ENCODE data around the gene GAST. TPM values are rescaled to one million over a fixed set of nuclear protein-coding genes. Genes with fewer than 3 reads are reported as not detected.

GAST gene
- total and polyA plus RNA-seq, 2 of the 13 experiments (the other 11 are each of a cell fraction or from before 2014, with no cell fraction given) = 0.32 to 0.42 TPM

- TF ChIP-seq ZNF263 (CRISPR knock-in tag; IDR thresholded peaks at IDR 0.05) (peak; percentile 4; the same call in 1 of the 2 replicates), RAD21 (CRISPR knock-in tag; IDR thresholded peaks at IDR 0.05) (no peak), MAFG (CRISPR knock-in tag; IDR thresholded peaks at IDR 0.05) (no peak), MIER3 (CRISPR knock-in tag; IDR thresholded peaks at IDR 0.05; ENCODE audit: borderline replicate concordance) (no peak), SMARCC2 (IDR thresholded peaks at IDR 0.05) (no peak), PTBP1 (IDR thresholded peaks at IDR 0.05; ENCODE audit: low read depth, low read length, poor library complexity, severe bottlenecking) (no peak), SP2 (CRISPR knock-in tag; IDR thresholded peaks at IDR 0.05) (no peak), PHF8 (CRISPR knock-in tag; IDR thresholded peaks at IDR 0.05) (peak; percentile 50), POLR2AphosphoS5 (IDR thresholded peaks at IDR 0.05; ENCODE audit: low read depth, low read length) (peak; percentile 75; the same call in 1 of the 2 replicates), MTF1 (CRISPR knock-in tag; IDR thresholded peaks at IDR 0.05) (peak; percentile 69; the same call in 1 of the 2 replicates), ZNF34 (CRISPR knock-in tag; IDR thresholded peaks at IDR 0.05; ENCODE audit: borderline replicate concordance) (0 out of 2 replicates have a peak, but pooled peaks have one; percentile 18), MLXIP (CRISPR knock-in tag; IDR thresholded peaks at IDR 0.05; ENCODE audit: borderline replicate concordance) (no peak), ZFX (CRISPR knock-in tag; IDR thresholded peaks at IDR 0.05; ENCODE audit: low read depth) (no peak), KLF16 (CRISPR knock-in tag; IDR thresholded peaks at IDR 0.05) (peak in 1 of 2 experiments; percentile 48; a peak in 1 of 4 replicates), ZNF17 (CRISPR knock-in tag; IDR thresholded peaks at IDR 0.05) (no peak), NONO (IDR thresholded peaks at IDR 0.05) (no peak), NONO (CRISPR knock-in tag; conservative IDR thresholded peaks at IDR 0.05) (peak; percentile 69; the same call in 1 of the 2 replicates), DPF2 (CRISPR knock-in tag; IDR thresholded peaks at IDR 0.05; ENCODE audit: borderline replicate concordance, low read depth) (no peak), TSC22D2 (CRISPR knock-in tag; IDR thresholded peaks at IDR 0.05; ENCODE audit: borderline replicate concordance) (peak; percentile 89; the same call in 1 of the 2 replicates)
- TF ChIP-seq, protein P1, sequence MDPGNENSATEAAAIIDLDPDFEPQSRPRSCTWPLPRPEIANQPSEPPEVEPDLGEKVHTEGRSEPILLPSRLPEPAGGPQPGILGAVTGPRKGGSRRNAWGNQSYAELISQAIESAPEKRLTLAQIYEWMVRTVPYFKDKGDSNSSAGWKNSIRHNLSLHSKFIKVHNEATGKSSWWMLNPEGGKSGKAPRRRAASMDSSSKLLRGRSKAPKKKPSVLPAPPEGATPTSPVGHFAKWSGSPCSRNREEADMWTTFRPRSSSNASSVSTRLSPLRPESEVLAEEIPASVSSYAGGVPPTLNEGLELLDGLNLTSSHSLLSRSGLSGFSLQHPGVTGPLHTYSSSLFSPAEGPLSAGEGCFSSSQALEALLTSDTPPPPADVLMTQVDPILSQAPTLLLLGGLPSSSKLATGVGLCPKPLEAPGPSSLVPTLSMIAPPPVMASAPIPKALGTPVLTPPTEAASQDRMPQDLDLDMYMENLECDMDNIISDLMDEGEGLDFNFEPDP (CRISPR knock-in tag; conservative IDR thresholded peaks at IDR 0.05) = no peak
- TF ChIP-seq, protein P2, sequence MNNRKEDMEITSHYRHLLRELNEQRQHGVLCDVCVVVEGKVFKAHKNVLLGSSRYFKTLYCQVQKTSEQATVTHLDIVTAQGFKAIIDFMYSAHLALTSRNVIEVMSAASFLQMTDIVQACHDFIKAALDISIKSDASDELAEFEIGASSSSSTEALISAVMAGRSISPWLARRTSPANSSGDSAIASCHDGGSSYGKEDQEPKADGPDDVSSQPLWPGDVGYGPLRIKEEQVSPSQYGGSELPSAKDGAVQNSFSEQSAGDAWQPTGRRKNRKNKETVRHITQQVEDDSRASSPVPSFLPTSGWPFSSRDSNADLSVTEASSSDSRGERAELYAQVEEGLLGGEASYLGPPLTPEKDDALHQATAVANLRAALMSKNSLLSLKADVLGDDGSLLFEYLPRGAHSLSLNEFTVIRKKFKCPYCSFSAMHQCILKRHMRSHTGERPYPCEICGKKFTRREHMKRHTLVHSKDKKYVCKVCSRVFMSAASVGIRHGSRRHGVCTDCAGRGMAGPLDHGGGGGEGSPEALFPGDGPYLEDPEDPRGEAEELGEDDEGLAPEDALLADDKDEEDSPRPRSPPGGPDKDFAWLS (CRISPR knock-in tag; IDR thresholded peaks at IDR 0.05; ENCODE audit: borderline replicate concordance) = no peak
- TF ChIP-seq, protein P3, sequence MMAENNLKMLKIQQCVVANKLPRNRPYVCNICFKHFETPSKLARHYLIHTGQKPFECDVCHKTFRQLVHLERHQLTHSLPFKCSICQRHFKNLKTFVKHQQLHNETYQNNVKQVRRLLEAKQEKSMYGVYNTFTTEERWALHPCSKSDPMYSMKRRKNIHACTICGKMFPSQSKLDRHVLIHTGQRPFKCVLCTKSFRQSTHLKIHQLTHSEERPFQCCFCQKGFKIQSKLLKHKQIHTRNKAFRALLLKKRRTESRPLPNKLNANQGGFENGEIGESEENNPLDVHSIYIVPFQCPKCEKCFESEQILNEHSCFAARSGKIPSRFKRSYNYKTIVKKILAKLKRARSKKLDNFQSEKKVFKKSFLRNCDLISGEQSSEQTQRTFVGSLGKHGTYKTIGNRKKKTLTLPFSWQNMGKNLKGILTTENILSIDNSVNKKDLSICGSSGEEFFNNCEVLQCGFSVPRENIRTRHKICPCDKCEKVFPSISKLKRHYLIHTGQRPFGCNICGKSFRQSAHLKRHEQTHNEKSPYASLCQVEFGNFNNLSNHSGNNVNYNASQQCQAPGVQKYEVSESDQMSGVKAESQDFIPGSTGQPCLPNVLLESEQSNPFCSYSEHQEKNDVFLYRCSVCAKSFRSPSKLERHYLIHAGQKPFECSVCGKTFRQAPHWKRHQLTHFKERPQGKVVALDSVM (CRISPR knock-in tag; IDR thresholded peaks at IDR 0.05) = no peak
These were observed 22.2 kb downstream of the GAST start, which contains the start of gene HAP1 (continued) for GRCh38 chr17:41734139-41734948.

Measured in HepG2 (cell line).